ENCODE data around the gene MOSPD2. TPM values are rescaled to one million over a fixed set of nuclear protein-coding genes. Genes with fewer than 3 reads are reported as not detected.
A peak's percentile ranks its signal among the peaks of the same experiment; 100 is the strongest.

MOSPD2 gene
- total and polyA plus RNA-seq, 8 donors, result 16.6 to 29.7 (median 22.6) TPM

- H3K9me3 ChIP-seq, result no peaks in the 10 kb centered on the region
- no peaks in the 10 kb centered on the region for H3K4me1 ChIP-seq
- no peaks in the 10 kb centered on the region for H3K27me3 ChIP-seq
- no peak overlapping the region for H3K4me3 ChIP-seq
- intact Hi-C loops (cut with DNase I), result no loop called here
- no peaks in the 10 kb centered on the region for H3K36me3 ChIP-seq
- DNase-seq, result no peak
- ATAC-seq, result no peak
- TF ChIP-seq CTCF (IDR thresholded peaks at IDR 0.05), result no peak
- no peak overlapping the region for H3K27ac ChIP-seq
These were observed 41.1 kb upstream of the MOSPD2 start for GRCh38 chrX:14832151-14832550.

- H3K4me1 ChIP-seq, result no peaks in the 10 kb centered on the region
- H3K27me3 ChIP-seq, result no peaks in the 10 kb centered on the region
- ATAC-seq (no peak), DNase-seq (no peak)
- H3K4me3 ChIP-seq, result no peak overlapping the region
- H3K9me3 ChIP-seq, result no peaks in the 10 kb centered on the region
- no peak overlapping the region for H3K27ac ChIP-seq
- intact Hi-C loops (cut with DNase I), result no loop called here
- no peaks in the 10 kb centered on the region for H3K36me3 ChIP-seq
- no peak for TF ChIP-seq CTCF (IDR thresholded peaks at IDR 0.05)
These were observed 40.6 kb upstream of the MOSPD2 start for GRCh38 chrX:14832586-14832985.

GRCh38 chrX:14837155-14837554 lies 36.1 kb upstream of the MOSPD2 start:
- H3K9me3 ChIP-seq, result no peaks in the 10 kb centered on the region
- intact Hi-C loops (cut with DNase I), result no loop called here
- no peak overlapping the region for H3K4me3 ChIP-seq
- DNase-seq (no peak), ATAC-seq (no peak)
- no peak overlapping the region for H3K27ac ChIP-seq
- H3K4me1 ChIP-seq, result no peaks in the 10 kb centered on the region
- no peaks in the 10 kb centered on the region for H3K27me3 ChIP-seq
- H3K36me3 ChIP-seq, result no peaks in the 10 kb centered on the region
- no peak for TF ChIP-seq CTCF (IDR thresholded peaks at IDR 0.05)

- intact Hi-C loops (cut with DNase I), result no loop called here
- DNase-seq, result no peak
- Histone ChIP-seq H3K27me3 (no peaks in the 10 kb centered on the region), H3K4me3 (no peak overlapping the region), H3K36me3 (no peaks in the 10 kb centered on the region), H3K9me3 (no peaks in the 10 kb centered on the region), H3K4me1 (no peaks in the 10 kb centered on the region), H3K27ac (no peak overlapping the region)
- no peak for ATAC-seq
- no peak for TF ChIP-seq CTCF (IDR thresholded peaks at IDR 0.05)
These were observed 29.6 kb upstream of the MOSPD2 start for GRCh38 chrX:14843666-14844065.

- no peak for TF ChIP-seq CTCF (IDR thresholded peaks at IDR 0.05)
- intact Hi-C loops (cut with DNase I), result no loop called here
- DNase-seq (no peak), ATAC-seq (no peak)
- Histone ChIP-seq H3K27ac (peak overlapping the region in 1 of 2 donors; percentile 82), H3K9me3 (no peaks in the 10 kb centered on the region), H3K27me3 (no peaks in the 10 kb centered on the region), H3K4me1 (no peaks in the 10 kb centered on the region), H3K36me3 (no peaks in the 10 kb centered on the region), H3K4me3 (no peak overlapping the region)
These were observed 21.7 kb upstream of the MOSPD2 start for GRCh38 chrX:14851526-14851925.

Data from left lung (tissue), 10 donors.